Placental pericyte (primary cell): ENCODE data around the gene OCIAD2. TPM values are rescaled to one million over a fixed set of nuclear protein-coding genes. Genes with fewer than 3 reads are reported as not detected.

Experiments
- small RNA-seq: library from RNA; depleted of rRNA; stranded (forward); fragments of <200 nt; gene quantifications from one replicate; pipeline ENCODE3, GENCODE V24; 2012; ENCODE audit warnings: low replicate concordance
- total RNA-seq: library from RNA; depleted of rRNA; stranded (reverse); fragments of >200 nt; gene quantifications from 2 replicates; pipeline ENCODE4 v1.2.3, GENCODE V29; 2012

The OCIAD2 gene
- 5.0 and 5.4 TPM in 2 replicates for total RNA-seq

GRCh38 chr4:48906206-48907173 is at the start of gene OCIAD2:
Gene OCIAD2 (minus strand): TSS chr4:48906774. CDS start chr4:48904549, 2,225 bp downstream.

Small RNA genes lying within 50 kb of the gene (small RNA-seq; reads per million reads assigned to genes)
- gene AC020593.1, result not detected
- gene RNU6-158P, result not detected

Other genes with a start within 250 kb of the OCIAD2 start
- gene FRYL, start 126.5 kb downstream of the OCIAD2 start, total RNA-seq, result 31.7 and 77.6 TPM in 2 replicates
- 98.1 and 117 TPM in 2 replicates for gene OCIAD1, start 75.7 kb downstream of the OCIAD2 start, total RNA-seq
- gene CWH43, start 79.5 kb upstream of the OCIAD2 start, total RNA-seq, result not detected in 2 replicates